ENCODE data around the gene MORN4.

MORN4 gene

GRCh38 chr10:97673736-97674525 is 40.6 kb upstream of the MORN4 start:
- TF ChIP-seq CTCF (IDR thresholded peaks at IDR 0.05; ENCODE audit: control extremely low read depth, extremely low read depth, low read depth, missing control alignments) = no peak
- no peak for DNase-seq (ENCODE audit: extremely low spot score)
- POLR2A ChIA-PET = no interaction called here
- CTCF ChIA-PET = interaction anchor here (1.0 to 4.9 kb wide), 7 partner anchors 10 to 74 kb away, joined by 3 to 69 read pairs (median 7); partner anchors contain the start of genes AVPI1 and ZFYVE27

- POLR2A ChIA-PET = no interaction called here
- CTCF ChIA-PET = interaction anchor here (0.9 to 3.6 kb wide), 7 partner anchors 9 to 98 kb away, joined by 3 to 32 read pairs (median 5); no protein-coding TSS in a partner anchor
Measured at GRCh38 chr10:97669571-97669970, 36.3 kb upstream of the MORN4 start.

GRCh38 chr10:97667463-97667862 is 34.2 kb upstream of the MORN4 start:
- POLR2A ChIA-PET = no interaction called here
- CTCF ChIA-PET = interaction anchor here (1.8 to 3.6 kb wide), 4 partner anchors 9 to 34 kb away, joined by 6 to 32 read pairs (median 12); no protein-coding TSS in a partner anchor
- no peak for DNase-seq (ENCODE audit: extremely low spot score)
- no peak for TF ChIP-seq CTCF (IDR thresholded peaks at IDR 0.05; ENCODE audit: control extremely low read depth, extremely low read depth, low read depth, missing control alignments)

More at GRCh38 chr10:97669571-97669970, 36.3 kb upstream of the MORN4 start:
- no peak for DNase-seq (ENCODE audit: extremely low spot score)
- no peak for TF ChIP-seq CTCF (IDR thresholded peaks at IDR 0.05; ENCODE audit: control extremely low read depth, extremely low read depth, low read depth, missing control alignments)

GRCh38 chr10:97666992-97667391 is 33.7 kb upstream of the MORN4 start:
- no peak for DNase-seq (ENCODE audit: extremely low spot score)
- no peak for TF ChIP-seq CTCF (IDR thresholded peaks at IDR 0.05; ENCODE audit: control extremely low read depth, extremely low read depth, low read depth, missing control alignments)
- ChIA-PET POLR2A (interaction anchor here (0.5 kb wide), 1 partner anchor 12 kb away, joined by 4 read pairs; no protein-coding TSS in a partner anchor), CTCF (interaction anchor here (1.2 to 3.6 kb wide), 4 partner anchors 9 to 95 kb away, joined by 3 to 32 read pairs (median 10); partner anchors contain the start of gene ANKRD2)

GRCh38 chr10:97664282-97664850 is 31.1 kb upstream of the MORN4 start:
- DNase-seq (ENCODE audit: extremely low spot score) = no peak
- ChIA-PET POLR2A (interaction anchor here (1.0 kb wide), 1 partner anchor 23 kb away, joined by 4 read pairs; the partner anchor contains the start of gene AVPI1), CTCF (interaction anchor here (3.4 kb wide), 1 partner anchor 11 kb away, joined by 18 read pairs; no protein-coding TSS in a partner anchor)
- no peak for TF ChIP-seq CTCF (IDR thresholded peaks at IDR 0.05; ENCODE audit: control extremely low read depth, extremely low read depth, low read depth, missing control alignments)

- no peak for TF ChIP-seq CTCF (IDR thresholded peaks at IDR 0.05; ENCODE audit: control extremely low read depth, extremely low read depth, low read depth, missing control alignments)
- DNase-seq (ENCODE audit: extremely low spot score) = no peak
- POLR2A ChIA-PET = no interaction called here
- CTCF ChIA-PET = interaction anchor here (3.0 kb wide), 1 partner anchor 17 kb away, joined by 17 read pairs; no protein-coding TSS in a partner anchor
Measured at GRCh38 chr10:97659589-97659988, 26.3 kb upstream of the MORN4 start.

Measured in GM10248 (cell line).